Endothelial cell of umbilical vein (primary cell): Measurements from ENCODE around the gene PDSS2. TPM values are rescaled to one million over a fixed set of nuclear protein-coding genes. Genes with fewer than 3 reads are reported as not detected.

Experiments
- BruUV-seq: library from RNA; stranded (reverse); fragments of 400-500 nt; replicated peaks from 2 replicates; lab custom pipeline; 2021; lab: Mats Ljungman, UMichigan
- CTCF ChIA-PET: fragments of 300-600, 350-600 bp; sonication (Branson Sonifier 250); formaldehyde crosslinking; loops from one replicate; lab custom pipeline; 2021; ENCODE audit warnings: antibody characterized with exemption, inconsistent platforms; lab: Charles Lee
- POLR2A ChIA-PET: fragments of 300-600, 350-600 bp; sonication (Branson Sonifier 250); formaldehyde crosslinking; loops from one replicate; lab custom pipeline; 2021; ENCODE audit warnings: antibody characterized with exemption, inconsistent platforms; lab: Charles Lee
- DNase-seq: peaks from one replicate; pipeline ENCODE4 v3.0.0-alpha.2; 2011; ENCODE audit warnings: low read depth, low spot score
- FAIRE-seq: peaks from 2 replicates; lab custom pipeline; 2011; peaks lifted over from hg19 to GRCh38; lab: Jason Lieb, UNC
- H2AFZ ChIP-seq: 2 replicates; pipeline ENCODE4 v1.6.0; 2012; ENCODE audit warnings: low read depth, low read length, control low read depth, inconsistent platforms
- H3K27ac ChIP-seq: 2 replicates; pipeline ENCODE4 v1.5.1; 2011; ENCODE audit warnings: low read depth, mild to moderate bottlenecking, control low read depth, low read length, moderate library complexity; ENCODE audit not compliant: insufficient read depth
- H3K27me3 ChIP-seq, 2 experiments: 2 replicates each; pipeline versions ENCODE4 v1.6.0 to v1.6.1; 2011; ENCODE audit warnings: low read length in 2 of 2, mixed read lengths in 1 of 2; ENCODE audit not compliant: control insufficient read depth in 2 of 2, insufficient read depth in 2 of 2
- H3K36me3 ChIP-seq, 2 experiments: 2 replicates in 1 of 2; 3 replicates in 1 of 2; pipeline ENCODE4 v1.5.1; 2011; ENCODE audit warnings: low read length in 2 of 2, mild to moderate bottlenecking in 1 of 2, moderate library complexity in 1 of 2; ENCODE audit not compliant: control insufficient read depth in 2 of 2, insufficient read depth in 2 of 2; ENCODE audit errors: extremely low read depth in 1 of 2
- H3K4me1 ChIP-seq: 3 replicates; pipeline ENCODE4 v1.5.1; 2011; ENCODE audit warnings: mild to moderate bottlenecking, low read length; ENCODE audit not compliant: control insufficient read depth, insufficient read depth; ENCODE audit errors: extremely low read depth
- H3K4me2 ChIP-seq: 2 replicates; pipeline ENCODE4 v1.6.1; 2011; ENCODE audit warnings: low read length, control low read depth, mixed read lengths; ENCODE audit not compliant: insufficient read depth
- H3K4me3 ChIP-seq, 3 experiments: fragments of 200-600 bp in 1 of 3; sonication (generic), shearing (Covaris generic) in 1 of 3; replicated peaks in 1 of 3; 2 replicates each; pipeline ENCODE4 v1.5.1; 2011 to 2016; ENCODE audit warnings: control low read depth in 3 of 3, low read length in 3 of 3, mild to moderate bottlenecking in 2 of 3, inconsistent platforms in 1 of 3, low read depth in 1 of 3, moderate library complexity in 1 of 3; ENCODE audit not compliant: insufficient read depth in 1 of 3
- H3K79me2 ChIP-seq: 2 replicates; pipeline ENCODE4 v1.6.0; 2012; ENCODE audit warnings: low read length, inconsistent platforms; ENCODE audit not compliant: control insufficient read depth, insufficient read depth
- H3K9ac ChIP-seq: replicated peaks from 2 replicates; pipeline ENCODE3; 2011; ENCODE audit warnings: low read length, control low read depth; ENCODE audit not compliant: insufficient read depth; ENCODE audit errors: extremely low read depth
- H3K9me1 ChIP-seq: replicated peaks from 3 replicates; pipeline ENCODE4 v1.6.0; 2011; ENCODE audit warnings: mild to moderate bottlenecking, low read length; ENCODE audit not compliant: control insufficient read depth, insufficient read depth; ENCODE audit errors: extremely low read depth
- H3K9me3 ChIP-seq: replicated peaks from 2 replicates; pipeline ENCODE4 v1.5.1; 2012; ENCODE audit warnings: low read length, inconsistent platforms; ENCODE audit not compliant: control insufficient read depth, insufficient read depth
- H4K20me1 ChIP-seq: replicated peaks from 2 replicates; pipeline ENCODE3; 2011; ENCODE audit warnings: mild to moderate bottlenecking, low read length; ENCODE audit not compliant: control insufficient read depth, insufficient read depth; ENCODE audit errors: extremely low read depth
- CTCF ChIP-seq, 2 donors: IDR thresholded peaks; 1 replicate in 1 of 2; 2 replicates in 1 of 2; pipeline ENCODE4 v1.5.1; 2011; ENCODE audit warnings: low read length in 2 of 2, mild to moderate bottlenecking in 2 of 2, moderate library complexity in 2 of 2, control low read depth in 1 of 2, inconsistent platforms in 1 of 2, low read depth in 1 of 2; ENCODE audit not compliant: insufficient read depth in 1 of 2; ENCODE audit errors: extremely low read depth in 1 of 2
- EZH2 ChIP-seq: IDR thresholded peaks from 2 replicates; pipeline ENCODE4 v1.6.1; 2012; ENCODE audit warnings: borderline replicate concordance, low read depth, mild to moderate bottlenecking, moderate library complexity, low read length, inconsistent platforms; ENCODE audit not compliant: severe bottlenecking
- FOS ChIP-seq: IDR thresholded peaks from 2 replicates; pipeline ENCODE4 v1.6.1; 2011; ENCODE audit warnings: mild to moderate bottlenecking, low read length, moderate library complexity, borderline replicate concordance; ENCODE audit not compliant: insufficient read depth
- GATA2 ChIP-seq: IDR thresholded peaks from 2 replicates; pipeline ENCODE4 v1.7.0; 2011; ENCODE audit warnings: low read depth, mild to moderate bottlenecking, moderate library complexity, mixed read lengths, low read length; ENCODE audit not compliant: insufficient read length, insufficient read depth
- JUN ChIP-seq: IDR thresholded peaks from 2 replicates; pipeline ENCODE4 v1.6.1; 2011; ENCODE audit warnings: borderline replicate concordance, low read depth; ENCODE audit not compliant: insufficient read length, insufficient read depth
- MAX ChIP-seq: IDR thresholded peaks from 2 replicates; pipeline ENCODE4 v1.6.1; 2011; ENCODE audit not compliant: insufficient read depth, insufficient read length
- MYC ChIP-seq: IDR thresholded peaks from one replicate; pipeline ENCODE4 v1.6.1; 2011; ENCODE audit warnings: mild to moderate bottlenecking, low read depth, low read length
- POLR2A ChIP-seq: IDR thresholded peaks from 2 replicates; pipeline ENCODE4 v1.6.1; 2012; ENCODE audit warnings: low read depth, mild to moderate bottlenecking, control low read depth, low read length
- POLR2AphosphoS5 ChIP-seq: IDR thresholded peaks from 2 replicates; pipeline ENCODE4 v1.6.1; 2012; ENCODE audit warnings: low read depth, mild to moderate bottlenecking, control low read depth, low read length, moderate library complexity; ENCODE audit not compliant: insufficient read depth
- dilution Hi-C: fragments of 300-500 bp; cut with MboI; formaldehyde crosslinking; loops from one replicate; pipeline ENCODE4 v1.15.0; 2019; ENCODE audit warnings: low sequenced_read_pairs; ENCODE audit not compliant: extremely low pct_ligation_motif_present
- intact Hi-C: fragments of 100-400 bp; cut with micrococcal nuclease; formaldehyde crosslinking; loops from one replicate; pipeline ENCODE4 v1.10.0; 2022
- polyA plus RNA-seq, 4 experiments: library from polyadenylated mRNA; depleted of rRNA in 3 of 4; stranded (reverse) in 3 of 4; unstranded in 1 of 4; fragments of >200 nt; gene quantifications; 2 replicates each; pipeline versions ENCODE4 v1.2.1 to v1.2.3, GENCODE V29; 2011 to 2012; ENCODE audit warnings: missing spikeins in 1 of 4
- total RNA-seq: library from RNA; stranded (reverse); gene quantifications from 2 replicates; pipeline ENCODE4 v1.2.3, GENCODE V29; 2021

PDSS2 gene
- total and polyA plus RNA-seq, 2 donors (not counting 3 experiments of a cell fraction or from before 2014, with no cell fraction given): 7.6 to 9.3 TPM

GRCh38 chr6:107154131-107154800 is 305.1 kb downstream of the PDSS2 start:
- no peaks in the 10 kb centered on the region for H3K9me3 ChIP-seq
- H3K4me1 ChIP-seq: no peaks in the 10 kb centered on the region
- no peaks in the 10 kb centered on the region for H3K27me3 ChIP-seq
- FAIRE-seq (no peak), DNase-seq (no peak)
- no peaks in the 10 kb centered on the region for H4K20me1 ChIP-seq
- H3K4me3 ChIP-seq: no peak overlapping the region
- no peaks in the 10 kb centered on the region for H3K9me1 ChIP-seq
- dilution Hi-C loops (no loop called here), intact Hi-C loops (no loop called here)
- ChIA-PET POLR2A (no interaction called here), CTCF (no interaction called here)
- H3K79me2 ChIP-seq: no peaks in the 10 kb centered on the region
- no peak for TF ChIP-seq GATA2
- no peak for TF ChIP-seq MAX
- no peak for TF ChIP-seq POLR2AphosphoS5
- no peak for TF ChIP-seq EZH2
- TF ChIP-seq CTCF (IDR thresholded peaks at IDR 0.05; ENCODE audit: extremely low read depth in 1 of 2, insufficient read depth in 1 of 2, low read depth in 1 of 2, low read length in 2 of 2): no peak
- no peak for TF ChIP-seq FOS
- no peak for TF ChIP-seq JUN
- no peak for TF ChIP-seq MYC
- TF ChIP-seq POLR2A: no peak
- H2AFZ ChIP-seq: no peak overlapping the region
- no peak overlapping the region for H3K4me2 ChIP-seq
- H3K36me3 ChIP-seq: no peaks in the 10 kb centered on the region
- no peak overlapping the region for H3K9ac ChIP-seq
- no TSS peak for BruUV-seq
- no peak overlapping the region for H3K27ac ChIP-seq
